WERI-Rb-1 (cell line): Measurements from ENCODE around the gene SORBS1.

Source experiments
- DNase-seq: peaks from one replicate; pipeline ENCODE4 v3.0.0-alpha.2; 2020
- H3K27ac ChIP-seq: fragments of 250-450 bp; sonication (Bioruptor Pico); 2 replicates; pipeline ENCODE4 v1.5.1; 2020; ENCODE audit warnings: mild to moderate bottlenecking, moderate library complexity
- H3K27me3 ChIP-seq: fragments of 250-450 bp; sonication (Bioruptor Pico); 2 replicates; pipeline ENCODE4 v1.5.1; 2021; ENCODE audit warnings: mild to moderate bottlenecking, low read depth, moderate library complexity; ENCODE audit not compliant: insufficient read depth, severe bottlenecking
- H3K36me3 ChIP-seq: fragments of 250-450 bp; sonication (Bioruptor Pico); 2 replicates; pipeline ENCODE4 v1.5.1; 2020; ENCODE audit warnings: mild to moderate bottlenecking, moderate library complexity
- H3K4me3 ChIP-seq: 2 replicates; pipeline ENCODE4 v1.5.1; 2011; ENCODE audit warnings: low read depth, mild to moderate bottlenecking, control low read depth, low read length
- H3K9me3 ChIP-seq: fragments of 250-450 bp; sonication (Bioruptor Pico); 2 replicates; pipeline ENCODE4 v1.5.1; 2021; ENCODE audit warnings: mild to moderate bottlenecking, moderate library complexity; ENCODE audit not compliant: severe bottlenecking
- CTCF ChIP-seq: IDR thresholded peaks from 2 replicates; pipeline ENCODE4 v1.5.1; 2011; ENCODE audit warnings: low read depth, mild to moderate bottlenecking, control low read depth, inconsistent platforms, low read length

Gene SORBS1

GRCh38 chr10:95434583-95434982, 126.6 kb downstream of the SORBS1 start:
- no peaks in the 10 kb centered on the region for H3K9me3 ChIP-seq
- H3K27ac ChIP-seq: no peak overlapping the region
- H3K36me3 ChIP-seq: no peaks in the 10 kb centered on the region
- H3K27me3 ChIP-seq: no peaks in the 10 kb centered on the region
- DNase-seq: no peak
- TF ChIP-seq CTCF: no peak
- no peak overlapping the region for H3K4me3 ChIP-seq

GRCh38 chr10:95431900-95432342, 129.2 kb downstream of the SORBS1 start:
- DNase-seq: no peak
- no peaks in the 10 kb centered on the region for H3K27me3 ChIP-seq
- no peak overlapping the region for H3K4me3 ChIP-seq
- H3K9me3 ChIP-seq: no peaks in the 10 kb centered on the region
- H3K27ac ChIP-seq: no peak overlapping the region
- H3K36me3 ChIP-seq: no peaks in the 10 kb centered on the region
- TF ChIP-seq CTCF: no peak

- DNase-seq: peak; percentile 46
- Histone ChIP-seq H3K27me3 (no peaks in the 10 kb centered on the region), H3K27ac (no peak overlapping the region), H3K36me3 (no peaks in the 10 kb centered on the region), H3K9me3 (no peaks in the 10 kb centered on the region), H3K4me3 (no peak overlapping the region)
- peak; percentile 95 for TF ChIP-seq CTCF
Observed at GRCh38 chr10:95430231-95430951, 130.8 kb downstream of the SORBS1 start.

GRCh38 chr10:95429639-95430038, 131.5 kb downstream of the SORBS1 start:
- H3K9me3 ChIP-seq: no peaks in the 10 kb centered on the region
- H3K36me3 ChIP-seq: no peaks in the 10 kb centered on the region
- no peak overlapping the region for H3K27ac ChIP-seq
- no peak overlapping the region for H3K4me3 ChIP-seq
- TF ChIP-seq CTCF: no peak
- DNase-seq: no peak
- H3K27me3 ChIP-seq: no peaks in the 10 kb centered on the region

- H3K27ac ChIP-seq: no peak overlapping the region
- no peaks in the 10 kb centered on the region for H3K9me3 ChIP-seq
- no peaks in the 10 kb centered on the region for H3K27me3 ChIP-seq
- DNase-seq: no peak
- H3K4me3 ChIP-seq: no peak overlapping the region
- no peak for TF ChIP-seq CTCF
- no peaks in the 10 kb centered on the region for H3K36me3 ChIP-seq
Observed at GRCh38 chr10:95428701-95429100, 132.5 kb downstream of the SORBS1 start.

GRCh38 chr10:95426482-95426881, 134.7 kb downstream of the SORBS1 start:
- no peak overlapping the region for H3K4me3 ChIP-seq
- no peak for TF ChIP-seq CTCF
- H3K36me3 ChIP-seq: no peaks in the 10 kb centered on the region
- no peak for DNase-seq
- H3K9me3 ChIP-seq: no peaks in the 10 kb centered on the region
- H3K27ac ChIP-seq: no peak overlapping the region
- H3K27me3 ChIP-seq: no peaks in the 10 kb centered on the region
